HG02870 (cell line): ENCODE measurements around the gene IRF4.
"Not testable (repeated sequence)": the region's sequence is repeated elsewhere in the genome, so short reads cannot be mapped to it uniquely, and the experiment has no call there.

Experiments
- ATAC-seq: cut with Tn5 transposase; IDR thresholded peaks from one replicate; pipeline ENCODE4 v1.9.1; 2021; ENCODE audit warnings: mild to moderate bottlenecking, moderate library complexity; ENCODE audit not compliant: unreplicated experiment

IRF4 gene

DNA sequence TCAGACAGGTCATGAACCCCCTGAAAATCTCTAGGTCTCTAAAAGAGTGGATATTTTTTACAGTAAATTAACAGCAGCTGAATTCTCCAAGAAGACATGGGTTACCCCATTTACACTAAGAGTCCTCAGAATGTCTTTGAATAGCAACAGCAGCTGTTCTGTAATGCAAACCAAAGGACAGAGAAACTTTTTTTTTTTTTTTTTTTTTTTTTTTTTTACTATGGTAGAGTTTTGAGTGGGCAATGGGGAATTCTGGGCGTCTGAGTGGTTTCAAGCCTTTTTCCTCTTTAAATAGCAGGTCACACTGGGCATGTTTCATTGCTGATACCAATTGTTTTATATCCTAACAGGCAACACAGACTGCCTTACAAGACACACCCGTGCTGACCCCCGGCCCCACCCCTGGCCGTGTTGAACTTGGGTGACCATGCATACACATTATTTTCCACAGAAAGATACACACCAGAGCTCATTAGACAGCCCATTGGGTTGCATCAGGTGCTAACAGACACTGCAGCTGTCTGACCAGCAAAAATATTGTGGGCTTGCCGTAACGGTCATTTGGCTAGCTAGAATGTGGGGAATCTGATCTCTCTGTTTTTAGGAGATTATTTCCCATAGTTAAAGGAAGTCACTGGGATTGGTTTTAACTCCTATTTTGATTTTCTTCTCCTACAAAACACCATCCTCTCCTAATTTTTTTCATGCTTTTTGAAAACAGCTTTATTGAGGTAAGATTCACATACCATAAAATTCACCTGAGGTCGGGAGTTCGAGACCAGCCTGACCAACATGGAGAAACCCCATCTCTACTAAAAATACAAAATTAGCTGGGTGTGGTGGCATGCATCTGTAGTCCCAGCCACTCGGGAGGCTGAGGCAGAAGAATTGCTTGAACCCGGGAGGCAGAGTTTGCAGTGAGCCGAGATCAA, 26.7 kb upstream of the IRF4 start:
- peak; percentile 51 for ATAC-seq

DNA sequence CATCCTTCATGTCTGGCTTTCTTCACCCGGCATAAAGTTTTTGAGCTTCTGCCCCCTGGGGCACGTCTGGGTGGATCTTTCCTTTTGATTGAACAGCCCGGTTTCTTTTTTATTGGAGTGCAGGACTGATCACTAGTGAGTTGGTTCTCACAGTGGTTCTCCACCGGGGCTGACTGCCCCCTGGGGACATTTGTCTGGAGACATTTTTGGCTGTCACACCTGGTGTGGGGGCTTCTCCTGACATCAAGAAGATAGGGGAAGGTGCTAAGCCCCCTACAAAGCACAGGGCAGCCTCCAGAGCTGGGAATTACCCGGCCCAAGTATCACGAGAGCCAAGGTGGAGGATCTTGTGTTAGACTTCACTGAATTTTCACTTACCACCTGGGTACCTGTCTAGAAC, 25.7 kb upstream of the IRF4 start:
- no peak for ATAC-seq

DNA sequence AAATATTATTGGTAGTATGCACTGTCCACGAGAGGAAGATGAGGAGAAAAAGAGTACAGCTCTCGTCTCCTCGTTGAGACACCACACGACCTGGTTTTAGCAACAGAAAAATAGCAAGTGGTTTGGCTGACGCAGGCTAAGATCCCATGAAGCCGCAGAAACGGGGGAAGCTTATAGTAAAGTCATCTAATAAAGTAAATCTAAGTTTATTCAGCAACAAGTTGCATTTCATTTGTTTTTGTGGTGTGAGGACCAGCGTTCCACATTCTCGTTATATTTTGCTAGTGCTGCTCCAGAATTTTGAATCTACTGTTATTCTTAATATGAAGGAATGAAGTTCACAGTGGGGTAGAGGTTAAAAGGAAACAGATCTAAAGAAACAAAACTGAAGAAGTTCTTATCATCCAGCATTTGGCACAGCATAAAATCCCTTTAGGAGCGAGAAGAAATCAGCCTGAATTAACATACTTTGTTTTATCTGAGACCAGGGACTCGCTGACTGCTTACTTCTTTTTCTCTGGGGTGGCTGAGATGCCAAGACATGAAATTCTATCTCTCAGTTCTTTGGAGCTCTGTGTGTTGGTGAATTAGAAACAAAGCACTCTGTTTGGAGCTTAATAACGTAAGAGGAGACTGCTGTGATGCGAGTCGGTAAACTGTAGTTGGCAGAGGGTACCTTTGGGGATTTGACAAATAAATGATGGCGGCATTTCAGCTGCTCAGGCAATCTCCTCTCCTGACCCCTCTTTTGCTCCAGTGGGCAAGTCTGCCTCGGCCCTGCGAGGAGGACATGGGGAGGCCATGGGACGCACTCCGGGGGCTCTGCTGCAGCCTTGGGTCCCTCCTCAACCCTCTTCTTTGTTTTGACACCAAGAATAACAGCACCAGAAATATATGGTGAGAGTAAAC, 24.9 kb upstream of the IRF4 start:
- ATAC-seq: no peak

DNA sequence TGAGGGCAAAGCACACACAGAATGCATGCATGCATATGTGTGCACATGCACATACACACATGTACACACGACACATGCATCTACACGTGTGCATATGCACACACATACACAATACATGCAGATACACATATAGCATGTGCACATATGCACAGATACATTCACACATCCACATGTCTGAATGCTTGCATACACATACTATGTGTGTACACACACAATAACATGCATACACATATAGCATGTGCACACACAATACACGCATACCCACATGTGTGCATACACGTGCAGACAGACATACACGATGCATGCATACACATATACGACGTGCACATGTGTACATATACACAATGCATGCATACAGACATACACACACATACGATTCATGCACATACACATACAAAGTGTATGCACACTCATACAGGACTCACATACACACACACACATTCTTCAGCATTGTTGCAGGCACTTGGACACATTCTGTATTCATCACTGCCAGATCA, 24.2 kb upstream of the IRF4 start:
- no peak for ATAC-seq

DNA sequence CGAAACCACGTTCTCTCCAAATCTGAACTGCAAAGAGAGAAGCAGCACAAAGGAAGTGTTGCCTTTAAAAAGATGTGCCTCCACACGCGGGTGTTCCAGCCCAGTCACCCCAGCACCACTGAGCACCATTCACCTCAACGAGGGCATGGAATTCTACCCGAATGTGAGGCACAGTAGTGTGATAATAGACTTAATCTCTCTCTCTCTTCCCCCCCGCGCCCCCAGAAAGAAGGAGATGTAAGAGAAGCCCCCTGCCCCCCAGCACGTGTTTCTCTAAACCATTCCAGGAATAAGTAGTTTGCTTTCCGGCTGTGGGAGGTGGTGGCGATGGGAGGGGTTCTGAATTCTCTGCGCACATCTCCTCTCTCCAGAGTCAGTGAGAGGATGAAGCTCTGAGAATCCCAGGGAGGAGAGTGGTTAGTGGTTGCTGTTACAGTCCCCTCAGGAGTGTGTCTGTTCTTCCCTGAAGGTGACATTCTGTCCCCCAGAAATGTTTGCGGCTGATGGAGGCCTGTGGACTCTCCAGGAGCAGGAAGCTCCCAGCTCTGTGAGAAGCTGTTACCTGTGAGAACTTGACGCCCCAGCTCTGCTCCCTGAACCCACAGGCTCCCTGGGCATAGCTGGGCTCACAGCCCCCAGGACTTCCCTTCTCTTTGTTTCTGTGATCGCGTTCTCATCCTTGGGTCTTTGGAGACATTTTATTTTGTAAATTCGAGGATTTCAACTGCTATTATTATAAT, 23.5 kb upstream of the IRF4 start:
- no peak for ATAC-seq

DNA sequence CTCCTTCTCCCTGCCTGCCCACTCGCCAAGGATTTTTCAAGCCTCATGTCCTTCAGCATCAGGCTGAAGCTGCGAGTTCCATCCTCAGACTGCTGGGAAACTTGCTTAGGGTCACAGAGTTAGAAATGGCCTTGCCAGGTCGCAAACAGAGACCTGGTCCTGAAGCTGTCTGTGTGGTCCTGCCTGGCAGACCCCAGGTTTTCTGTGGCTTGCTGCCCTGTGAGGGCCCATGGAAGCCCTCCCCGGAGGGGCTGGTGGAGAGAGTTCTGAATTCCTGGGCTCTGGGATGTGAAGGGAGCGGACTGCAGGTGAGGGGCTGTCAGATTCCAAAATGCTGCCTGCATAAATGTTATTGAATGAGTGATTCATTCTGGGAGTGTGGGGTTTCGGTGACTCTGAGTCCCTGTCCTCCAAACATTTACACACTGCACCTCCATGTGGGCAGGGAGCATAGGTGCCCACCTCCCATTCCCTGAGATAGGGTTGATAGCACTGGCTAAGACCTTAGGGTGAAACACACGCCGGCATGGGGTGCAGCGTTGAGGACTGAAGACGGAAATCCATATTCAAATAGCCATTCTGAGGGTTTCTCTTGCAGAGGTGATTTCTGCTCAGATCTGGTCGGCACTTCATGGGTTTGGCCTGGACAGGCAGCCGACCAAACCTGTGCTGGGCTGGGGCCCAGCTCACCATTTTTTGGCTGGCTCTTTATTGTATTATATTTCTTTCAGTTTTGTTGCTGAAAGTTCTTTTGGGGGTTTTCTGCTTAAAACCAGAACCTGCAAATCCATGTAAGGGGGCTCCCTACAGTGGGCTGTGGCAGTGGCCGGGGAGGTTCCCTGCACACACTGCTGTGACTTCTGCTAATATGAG, 21.8 kb upstream of the IRF4 start:
- no peak for ATAC-seq

DNA sequence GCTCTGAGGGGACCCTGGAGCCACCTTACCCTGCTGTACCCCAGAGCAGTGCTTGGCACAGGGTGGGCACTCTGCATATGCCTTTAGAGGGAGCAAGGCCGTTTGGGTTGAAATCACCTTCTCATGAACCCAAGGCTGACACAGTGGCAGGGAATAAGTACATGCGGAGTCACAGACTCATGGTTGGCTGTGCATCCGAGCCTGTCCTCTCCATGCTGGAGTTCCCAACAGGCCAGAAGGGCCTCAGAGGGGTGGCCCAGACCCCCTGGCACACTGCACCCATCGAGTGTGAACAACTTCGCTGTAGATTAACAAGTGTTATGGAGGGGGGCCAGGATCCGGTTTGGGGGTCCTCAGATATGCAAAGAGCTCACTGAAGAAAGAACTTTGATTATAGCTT, 21.0 kb upstream of the IRF4 start:
- ATAC-seq: no peak

DNA sequence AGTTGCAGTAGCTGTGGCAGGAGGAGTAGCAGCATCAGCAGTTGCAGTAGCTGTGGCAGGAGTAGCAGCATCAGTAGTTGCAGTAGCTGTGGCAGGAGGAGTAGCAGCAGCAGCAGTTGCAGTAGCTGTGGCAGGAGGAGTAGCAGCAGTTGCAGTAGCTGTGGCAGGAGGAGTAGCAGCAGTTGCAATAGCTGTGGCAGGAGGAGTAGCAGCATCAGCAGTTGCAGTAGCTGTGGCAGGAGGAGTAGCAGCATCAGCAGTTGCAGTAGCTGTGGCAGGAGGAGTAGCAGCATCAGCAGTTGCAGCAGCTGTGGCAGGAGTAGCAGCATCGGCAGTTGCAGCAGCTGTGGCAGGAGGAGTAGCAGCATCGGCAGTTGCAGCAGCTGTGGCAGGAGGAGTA, 19.7 kb upstream of the IRF4 start:
- ATAC-seq: not testable (repeated sequence)

DNA sequence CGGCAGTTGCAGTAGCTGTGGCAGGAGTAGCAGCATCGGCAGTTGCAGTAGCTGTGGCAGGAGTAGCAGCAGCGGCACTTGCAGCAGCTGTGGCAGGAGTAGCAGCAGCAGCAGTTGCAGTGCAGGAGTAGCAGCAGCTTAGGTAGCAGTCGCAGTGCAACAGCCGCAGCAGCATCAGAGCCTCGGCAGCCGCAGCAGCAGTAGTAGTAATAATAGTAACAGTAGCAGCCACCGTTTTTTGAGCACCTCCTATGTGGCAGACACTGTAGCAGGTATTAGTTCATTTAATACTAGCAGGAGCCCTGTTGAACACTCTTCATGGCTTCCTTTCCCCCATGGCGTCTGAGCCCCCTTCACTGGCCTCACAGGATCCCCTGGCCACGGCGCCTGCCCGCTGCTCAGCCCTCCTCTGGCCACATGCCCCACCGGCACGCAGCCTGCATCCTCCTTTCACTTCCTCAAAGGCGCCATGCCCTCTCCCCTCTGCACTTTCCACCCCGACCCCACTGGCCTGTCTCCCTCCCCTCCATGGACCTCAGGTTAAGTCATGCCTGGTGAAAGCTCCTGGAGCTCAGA, 19.1 kb upstream of the IRF4 start:
- ATAC-seq: peak; percentile 39

DNA sequence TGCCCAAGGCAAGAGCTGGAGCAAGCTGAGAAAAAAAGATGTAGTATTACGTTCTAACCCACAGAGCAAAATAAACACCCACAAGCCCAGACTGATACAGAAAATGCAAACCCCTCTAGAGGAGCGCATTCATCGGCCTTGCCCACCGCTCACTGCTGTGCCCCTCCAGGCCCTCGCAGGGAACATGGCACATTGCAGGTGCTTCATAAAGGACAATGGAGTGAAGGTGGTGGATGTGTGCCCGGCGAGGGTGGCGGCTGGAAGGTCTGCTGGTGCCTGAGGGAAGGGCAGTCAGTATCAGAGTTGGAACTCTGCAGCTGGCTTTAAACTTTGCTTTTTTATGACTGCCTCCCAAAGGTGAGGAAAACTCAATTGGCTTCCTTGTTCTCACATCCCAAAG, 18.5 kb upstream of the IRF4 start:
- no peak for ATAC-seq

DNA sequence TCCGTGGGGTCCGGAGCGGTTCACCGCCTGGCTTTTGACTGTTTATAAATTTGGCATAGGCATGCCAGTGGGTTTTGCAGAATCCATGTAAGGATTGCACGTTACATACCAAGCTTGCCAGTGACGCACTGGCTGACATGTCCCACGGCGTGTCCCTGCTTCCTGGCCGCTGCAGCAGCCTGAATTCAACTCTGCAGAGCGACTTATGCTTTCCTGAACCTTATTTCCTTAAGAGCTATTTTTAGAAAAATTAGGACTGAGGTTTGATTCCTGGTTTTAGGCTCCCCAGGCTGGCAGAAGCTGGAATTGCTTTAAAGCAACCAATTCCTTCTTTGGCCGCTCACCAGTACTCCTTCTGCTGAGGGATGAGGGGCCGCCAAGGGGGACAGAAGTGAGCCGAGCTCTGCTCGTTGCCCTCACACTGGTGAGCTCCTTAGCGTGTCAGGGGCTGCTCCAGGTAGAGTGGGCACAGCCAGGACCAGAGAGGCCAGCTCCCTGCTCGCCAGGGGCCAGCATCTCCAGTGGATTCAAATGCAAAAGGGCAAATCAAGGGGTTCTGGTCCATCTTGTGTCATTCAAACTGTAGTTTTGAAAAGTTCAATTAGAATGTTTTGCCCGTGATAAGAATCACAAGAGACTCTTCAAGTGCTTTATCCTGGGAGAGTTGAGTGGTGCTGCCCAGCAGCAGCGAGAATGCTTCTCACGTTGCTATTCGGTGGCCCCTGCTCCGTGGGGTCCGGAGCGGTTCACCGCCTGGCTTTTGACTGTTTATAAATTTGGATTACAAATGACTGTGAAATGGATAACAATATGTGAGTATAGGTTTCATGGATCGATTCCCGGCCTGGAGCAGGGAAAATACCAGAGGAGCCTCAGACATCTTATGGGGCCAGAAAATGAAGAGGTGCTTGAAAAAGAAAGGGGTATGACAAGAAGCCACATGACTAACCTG, 17.5 kb upstream of the IRF4 start:
- ATAC-seq: no peak

DNA sequence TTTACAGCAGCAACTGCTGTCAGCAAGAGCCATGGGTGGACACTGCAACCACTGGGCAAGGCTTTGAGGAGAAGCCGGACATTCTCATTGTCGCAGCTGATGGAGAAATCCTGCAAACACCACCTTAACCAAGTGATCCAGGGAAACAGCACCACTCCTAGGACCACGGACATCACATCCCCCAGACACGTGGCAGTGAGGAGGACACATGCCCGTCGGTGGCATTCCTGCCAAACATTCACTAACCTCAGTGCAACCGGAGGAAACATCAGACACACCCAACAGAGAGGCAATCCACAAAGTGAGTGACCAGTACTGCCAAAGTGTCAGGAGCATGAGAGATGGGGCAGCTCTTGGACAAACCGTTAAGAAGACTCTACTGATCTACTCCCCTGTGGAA, 16.6 kb upstream of the IRF4 start:
- no peak for ATAC-seq

DNA sequence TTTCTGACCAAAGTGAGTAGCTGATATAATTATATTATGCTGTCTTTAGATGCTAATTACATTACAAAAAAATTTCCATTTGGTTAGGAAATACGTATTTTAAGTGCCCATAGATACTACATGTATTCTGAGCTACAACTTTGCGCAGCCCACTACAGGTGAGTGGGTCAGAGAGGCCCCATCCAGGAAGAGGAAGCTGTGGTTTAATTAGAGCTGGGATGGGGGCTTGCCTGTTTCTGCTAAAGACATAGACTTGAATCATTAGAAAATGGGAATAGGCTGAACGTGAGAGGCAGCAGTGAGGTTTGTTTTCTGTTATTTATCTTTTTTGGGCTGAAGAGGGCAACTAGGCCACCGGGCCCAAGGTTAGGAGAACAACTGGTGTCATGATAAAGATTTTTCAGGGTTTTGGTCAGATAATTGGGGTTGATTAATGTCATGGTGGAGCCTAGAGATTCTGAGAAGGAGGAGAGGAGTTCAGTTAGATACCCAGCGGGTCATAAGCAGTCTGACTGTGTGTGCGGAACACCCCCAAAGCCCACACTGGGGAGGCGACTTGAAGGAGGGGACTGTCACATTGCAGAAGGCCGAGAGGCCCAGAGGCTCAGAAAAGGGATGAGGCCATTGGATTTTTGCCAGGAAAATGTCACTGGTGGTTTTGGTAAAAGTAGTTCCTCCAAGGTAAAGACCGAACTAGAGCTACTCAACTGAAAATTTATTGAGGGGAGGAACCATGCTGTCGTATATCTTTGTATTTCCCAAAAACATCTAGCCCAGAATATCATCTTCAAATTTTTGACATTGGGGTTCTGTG, 14.5 kb upstream of the IRF4 start:
- ATAC-seq: no peak

DNA sequence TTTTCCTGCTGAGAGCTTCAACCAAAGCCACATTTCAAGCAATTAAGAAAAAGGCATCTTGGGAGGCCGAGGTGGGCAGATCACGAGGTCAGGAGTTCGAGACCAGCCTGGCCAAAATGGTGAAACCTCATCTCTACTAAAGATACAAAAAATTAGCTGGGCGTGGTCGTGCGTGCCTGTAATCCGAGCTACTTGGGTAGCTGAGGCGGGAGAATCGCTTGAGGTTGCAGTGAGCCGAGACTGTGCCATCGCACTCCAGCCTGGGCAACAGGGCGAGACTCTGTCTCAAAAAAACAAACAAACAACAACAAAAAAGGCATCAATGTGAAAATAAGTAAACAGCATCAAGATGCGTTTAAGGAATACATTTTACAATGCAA, 13.9 kb upstream of the IRF4 start:
- not testable (repeated sequence) for ATAC-seq

DNA sequence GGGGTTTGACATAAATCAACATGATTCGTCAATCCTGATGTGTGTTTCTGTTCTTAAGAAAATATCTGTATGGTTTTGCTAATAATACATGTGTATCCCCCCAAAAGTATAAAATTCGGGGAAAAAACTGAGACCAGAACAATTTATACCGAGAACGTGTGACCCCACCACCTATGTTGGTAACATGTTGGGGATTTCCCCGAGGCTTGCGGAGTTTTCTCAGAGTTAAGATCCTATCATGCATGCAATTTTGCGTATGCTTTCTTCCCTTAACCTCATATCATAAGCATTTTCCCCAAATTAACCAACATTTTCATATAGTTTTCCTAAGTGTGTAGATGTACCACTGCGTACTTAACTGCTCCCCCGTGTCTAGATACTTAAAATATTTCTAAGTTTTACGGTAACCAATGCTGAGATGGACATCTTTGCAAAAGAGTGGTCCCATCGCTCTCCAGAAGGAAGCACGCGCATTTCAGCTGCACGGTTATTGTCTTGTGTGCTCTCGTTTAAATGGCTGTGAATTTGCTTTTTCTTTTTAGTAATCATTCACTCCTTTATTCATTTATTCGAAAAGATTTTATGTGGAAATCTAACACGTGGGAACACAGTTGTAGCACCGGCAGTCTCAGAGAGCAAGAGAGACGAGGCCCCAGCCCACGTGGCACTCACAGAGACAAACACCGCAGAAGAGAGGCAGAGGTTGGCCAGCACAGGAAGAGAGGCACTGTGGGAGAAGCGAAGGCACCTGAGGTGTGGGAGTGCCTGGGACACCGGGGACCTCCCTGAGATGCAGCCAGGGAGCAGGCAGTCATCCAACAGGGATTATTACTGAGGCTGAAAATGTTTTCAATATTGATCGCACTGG, 13.2 kb upstream of the IRF4 start:
- ATAC-seq: no peak

DNA sequence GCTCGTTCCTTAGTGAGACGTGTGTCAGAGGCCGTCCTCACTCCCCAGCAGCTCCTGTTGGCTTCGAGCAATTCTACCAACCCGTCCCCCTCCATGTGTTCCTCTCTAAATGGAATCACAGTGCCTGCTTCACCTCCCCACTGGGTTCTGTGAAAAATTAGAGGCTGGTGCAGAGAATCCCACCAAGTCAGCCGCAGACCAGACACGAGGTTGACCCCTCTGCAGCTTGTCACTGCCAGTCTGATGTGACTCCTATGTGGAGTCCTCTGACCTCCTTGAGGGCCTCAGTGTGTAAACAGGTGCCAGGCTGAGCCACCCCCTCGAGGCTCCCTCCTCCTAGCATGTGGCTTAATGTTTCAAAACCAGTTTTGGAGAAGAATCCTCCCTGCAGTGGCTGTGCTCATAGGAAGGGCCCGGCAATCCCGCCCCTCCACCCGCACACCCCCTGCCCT, 12.6 kb upstream of the IRF4 start:
- ATAC-seq: peak; percentile 5
